ENCODE measurements around the gene PGM5. TPM values are rescaled to one million over a fixed set of nuclear protein-coding genes. Genes with fewer than 3 reads are reported as not detected.

PGM5 gene
- polyA plus RNA-seq, 1 donor (not counting 4 experiments of a cell fraction or from before 2014, with no cell fraction given), result 0.18 TPM

DNA sequence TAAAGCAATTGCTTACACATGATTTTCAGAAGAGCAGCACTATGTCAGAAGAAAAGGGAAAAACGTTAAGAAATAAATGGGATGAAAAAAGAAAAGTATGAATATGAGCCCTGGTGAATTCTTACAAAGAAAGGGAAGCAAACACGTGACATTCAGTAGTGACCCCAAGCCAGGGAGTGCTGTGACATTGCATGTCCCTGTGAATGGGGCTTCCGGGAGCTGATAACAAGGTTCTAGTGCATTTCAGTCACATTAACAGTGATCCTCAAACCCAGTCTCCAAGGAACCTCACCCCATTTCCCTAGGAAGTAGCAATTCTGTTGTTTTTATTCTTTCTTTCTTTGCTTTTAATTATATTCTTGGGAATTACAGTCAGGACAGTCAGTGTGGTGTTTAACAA, 157.0 kb downstream of the PGM5 start:
- Histone ChIP-seq H3K4me3 (ENCODE audit: control insufficient read depth in 2 of 3, extremely low read depth in 1 of 3, insufficient read depth in 2 of 3, low read depth in 1 of 3, low read length in 3 of 3) (no peak overlapping the region), H3K79me2 (ENCODE audit: control insufficient read depth, insufficient read depth, low read length) (no peaks in the 10 kb centered on the region), H3K4me1 (ENCODE audit: control insufficient read depth, extremely low read depth, insufficient read depth, low read length) (no peaks in the 10 kb centered on the region), H3K27me3 (ENCODE audit: control insufficient read depth, extremely low read depth, insufficient read depth, low read length) (no peaks in the 10 kb centered on the region), H4K20me1 (ENCODE audit: control insufficient read depth, extremely low read depth, insufficient read depth, low read length) (no peaks in the 10 kb centered on the region), H3K4me2 (ENCODE audit: control insufficient read depth, extremely low read depth, insufficient read depth, low read depth, low read length) (no peak overlapping the region), H3K27ac (ENCODE audit: control insufficient read depth, insufficient read depth, low read length) (no peak overlapping the region), H3K9me3 (ENCODE audit: control insufficient read depth, low read depth, low read length) (no peaks in the 10 kb centered on the region), H3K36me3 (ENCODE audit: control insufficient read depth in 2 of 2, extremely low read depth in 1 of 2, insufficient read depth in 2 of 2, low read length in 2 of 2) (no peaks in the 10 kb centered on the region), H3K9ac (ENCODE audit: control insufficient read depth, extremely low read depth, insufficient read depth, low read length) (no peak overlapping the region), H2AFZ (ENCODE audit: control insufficient read depth, low read length) (no peak overlapping the region), H3K9me1 (ENCODE audit: control insufficient read depth, extremely low read depth, insufficient read depth, low read length) (no peaks in the 10 kb centered on the region)
- dilution Hi-C loops (cut with MboI; ENCODE audit: extremely low pct_ligation_motif_present, low sequenced_read_pairs), result loop anchor here (25.0 kb wide), 1 partner anchor 99 kb away; no protein-coding TSS in a partner anchor
- FAIRE-seq (no peak), DNase-seq (ENCODE audit: low read depth, low spot score) (no peak)
- TF ChIP-seq EZH2 (IDR thresholded peaks at IDR 0.05; ENCODE audit: low read length), result no peak

DNA sequence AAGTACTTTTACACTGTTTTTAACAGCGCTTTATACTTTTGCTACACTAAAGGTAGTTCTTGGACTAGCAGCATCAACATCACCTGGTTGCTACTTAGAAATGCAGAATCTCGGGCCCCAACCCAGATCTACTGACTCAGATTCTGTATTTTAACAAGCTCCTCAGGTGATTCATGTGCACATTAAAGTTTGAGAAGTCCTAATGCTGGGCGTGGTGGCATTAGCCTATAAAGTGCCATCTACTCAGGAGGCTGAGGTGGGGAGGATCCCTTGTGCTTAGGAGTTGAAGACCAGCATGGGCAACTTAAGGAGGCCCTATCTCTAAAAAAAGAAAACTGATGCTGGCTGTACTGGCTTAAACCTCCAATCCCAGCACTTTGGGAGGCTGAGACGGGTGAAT, 157.6 kb downstream of the PGM5 start:
- FAIRE-seq, result no peak
- TF ChIP-seq EZH2 (IDR thresholded peaks at IDR 0.05; ENCODE audit: low read length) (no peak), CTCF (optimal IDR thresholded peaks at IDR 0.05 in 1 of 3, IDR thresholded peaks at IDR 0.05 in 1 of 3, conservative IDR thresholded peaks at IDR 0.05 in 1 of 3; ENCODE audit: extremely low read depth in 1 of 3, insufficient read depth in 2 of 3, low read length in 3 of 3) (no peak)
- no peak overlapping the region for H2AFZ ChIP-seq (ENCODE audit: control insufficient read depth, low read length)

More for the DNA sequence above, 157.6 kb downstream of the PGM5 start:
- Histone ChIP-seq H3K27ac (ENCODE audit: control insufficient read depth, insufficient read depth, low read length) (no peak overlapping the region), H3K4me1 (ENCODE audit: control insufficient read depth, extremely low read depth, insufficient read depth, low read length) (no peaks in the 10 kb centered on the region), H3K4me2 (ENCODE audit: control insufficient read depth, extremely low read depth, insufficient read depth, low read depth, low read length) (no peak overlapping the region), H3K9ac (ENCODE audit: control insufficient read depth, extremely low read depth, insufficient read depth, low read length) (no peak overlapping the region), H3K4me3 (ENCODE audit: control insufficient read depth in 2 of 3, extremely low read depth in 1 of 3, insufficient read depth in 2 of 3, low read depth in 1 of 3, low read length in 3 of 3) (no peak overlapping the region), H3K36me3 (ENCODE audit: control insufficient read depth in 2 of 2, extremely low read depth in 1 of 2, insufficient read depth in 2 of 2, low read length in 2 of 2) (no peaks in the 10 kb centered on the region), H3K27me3 (ENCODE audit: control insufficient read depth, extremely low read depth, insufficient read depth, low read length) (no peaks in the 10 kb centered on the region), H4K20me1 (ENCODE audit: control insufficient read depth, extremely low read depth, insufficient read depth, low read length) (no peaks in the 10 kb centered on the region), H3K9me3 (ENCODE audit: control insufficient read depth, low read depth, low read length) (no peaks in the 10 kb centered on the region), H3K79me2 (ENCODE audit: control insufficient read depth, insufficient read depth, low read length) (no peaks in the 10 kb centered on the region), H3K9me1 (ENCODE audit: control insufficient read depth, extremely low read depth, insufficient read depth, low read length) (no peaks in the 10 kb centered on the region)
- dilution Hi-C loops (cut with MboI; ENCODE audit: extremely low pct_ligation_motif_present, low sequenced_read_pairs), result loop anchor here (25.0 kb wide), 1 partner anchor 98 kb away; no protein-coding TSS in a partner anchor
- DNase-seq (ENCODE audit: low read depth, low spot score), result no peak

Measured in keratinocyte (primary cell).